ENCODE data around the gene FOXB2. TPM values are rescaled to one million over a fixed set of nuclear protein-coding genes. Genes with fewer than 3 reads are reported as not detected.

The FOXB2 gene
- total RNA-seq, 2 donors from 2014 or later = not detected

GRCh38 chr9:76999261-76999660, 20.2 kb upstream of the FOXB2 start:
- Histone ChIP-seq H3K36me3 (replicated peaks in 1 of 2; ENCODE audit: insufficient read depth in 1 of 2, low read depth in 2 of 2) (no peaks in the 10 kb centered on the region), H3K27ac (no peak overlapping the region), H3K4me1 (no peaks in the 10 kb centered on the region), H3K4me3 (no peak overlapping the region), H3K27me3 (no peaks in the 10 kb centered on the region), H3K9me3 (no peaks in the 10 kb centered on the region)
- intact Hi-C loops (cut with DNase I) = no loop called here
- no peak for TF ChIP-seq CTCF (IDR thresholded peaks at IDR 0.05)
- no peak for TF ChIP-seq POLR2A (IDR thresholded peaks at IDR 0.05)
- DNase-seq = no peak
- ATAC-seq = no peak
- 81 to 84% methylated on average over 3 of the region's 3 CpGs for WGBS, 2 donors

GRCh38 chr9:77000330-77000729, 19.1 kb upstream of the FOXB2 start:
- H3K27ac ChIP-seq = no peak overlapping the region
- no peak for DNase-seq
- H3K36me3 ChIP-seq (replicated peaks in 1 of 2; ENCODE audit: insufficient read depth in 1 of 2, low read depth in 2 of 2) = no peaks in the 10 kb centered on the region
- no peak overlapping the region for H3K4me3 ChIP-seq
- 53 to 87% methylated on average over 6 of the region's 6 CpGs for WGBS, 2 donors
- no peaks in the 10 kb centered on the region for H3K27me3 ChIP-seq
- H3K9me3 ChIP-seq = no peaks in the 10 kb centered on the region
- intact Hi-C loops (cut with DNase I) = no loop called here
- no peak for TF ChIP-seq CTCF (IDR thresholded peaks at IDR 0.05)
- TF ChIP-seq POLR2A (IDR thresholded peaks at IDR 0.05) = no peak
- no peak for ATAC-seq
- H3K4me1 ChIP-seq = no peaks in the 10 kb centered on the region

- 46 to 57% methylated on average over 3 of the region's 3 CpGs for WGBS, 2 donors
- Histone ChIP-seq H3K4me3 (no peak overlapping the region), H3K27ac (no peak overlapping the region), H3K4me1 (no peaks in the 10 kb centered on the region), H3K36me3 (replicated peaks in 1 of 2; ENCODE audit: insufficient read depth in 1 of 2, low read depth in 2 of 2) (no peaks in the 10 kb centered on the region), H3K27me3 (no peaks in the 10 kb centered on the region), H3K9me3 (no peaks in the 10 kb centered on the region)
- TF ChIP-seq POLR2A (IDR thresholded peaks at IDR 0.05) (no peak), CTCF (IDR thresholded peaks at IDR 0.05) (no peak)
- DNase-seq (no peak), ATAC-seq (no peak)
- intact Hi-C loops (cut with DNase I) = no loop called here
These were observed 16.1 kb upstream of the FOXB2 start for GRCh38 chr9:77003366-77003765.

GRCh38 chr9:77005216-77005615, 14.2 kb upstream of the FOXB2 start:
- no peak overlapping the region for H3K4me3 ChIP-seq
- 79 to 80% methylated on average over 4 of the region's 4 CpGs for WGBS, 2 donors
- no peak overlapping the region for H3K27ac ChIP-seq
- TF ChIP-seq CTCF (IDR thresholded peaks at IDR 0.05) = no peak
- no peak for TF ChIP-seq POLR2A (IDR thresholded peaks at IDR 0.05)
- no peaks in the 10 kb centered on the region for H3K36me3 ChIP-seq (replicated peaks in 1 of 2; ENCODE audit: insufficient read depth in 1 of 2, low read depth in 2 of 2)
- ATAC-seq (no peak), DNase-seq (no peak)
- no peaks in the 10 kb centered on the region for H3K9me3 ChIP-seq
- intact Hi-C loops (cut with DNase I) = no loop called here
- no peaks in the 10 kb centered on the region for H3K4me1 ChIP-seq
- no peaks in the 10 kb centered on the region for H3K27me3 ChIP-seq

- Histone ChIP-seq H3K36me3 (replicated peaks in 1 of 2; ENCODE audit: insufficient read depth in 1 of 2, low read depth in 2 of 2) (no peaks in the 10 kb centered on the region), H3K9me3 (no peaks in the 10 kb centered on the region), H3K27me3 (peaks cover 0 to 38% of the 10 kb centered on the region in 2 donors), H3K4me3 (no peak overlapping the region), H3K4me1 (peaks cover 18% of the 10 kb centered on the region), H3K27ac (no peak overlapping the region)
- 39 to 41% methylated on average over 5 of the region's 5 CpGs for WGBS, 2 donors
- intact Hi-C loops (cut with DNase I) = loop anchor here (10.0 kb wide), 1 partner anchor 206 kb away; no protein-coding TSS in a partner anchor
- no peak for DNase-seq
- TF ChIP-seq POLR2A (IDR thresholded peaks at IDR 0.05) = no peak
- no peak for ATAC-seq
These were observed 8.9 kb upstream of the FOXB2 start for GRCh38 chr9:77010527-77010926.

Data from body of pancreas (tissue), 4 donors.